ENCODE measurements around the gene ALS2.

GRCh38 chr2:201769666-201770373, 10.9 kb downstream of the ALS2 start:
- no peak for TF ChIP-seq CTCF (IDR thresholded peaks at IDR 0.05 in 2 of 3, conservative IDR thresholded peaks at IDR 0.05 in 1 of 3; ENCODE audit: borderline replicate concordance in 1 of 3, insufficient read depth in 1 of 3, low read depth in 2 of 3, low read length in 2 of 3)
- TF ChIP-seq EZH2 (IDR thresholded peaks at IDR 0.05) = no peak
- TF ChIP-seq ZNF274 (IDR thresholded peaks at IDR 0.05; ENCODE audit: low read depth, low read length) = no peak
- TF ChIP-seq POLR2A (IDR thresholded peaks at IDR 0.05; ENCODE audit: borderline replicate concordance, extremely low read depth, insufficient read depth, insufficient read length) = no peak
- TF ChIP-seq ATF3 (IDR thresholded peaks at IDR 0.05) = no peak
- TF ChIP-seq YY1 (IDR thresholded peaks at IDR 0.05; ENCODE audit: extremely low read depth, insufficient replicate concordance, low read depth, low read length) = no peak
- no peak for TF ChIP-seq ZFX (IDR thresholded peaks at IDR 0.05)
- TF ChIP-seq CEBPB (IDR thresholded peaks at IDR 0.05; ENCODE audit: low read depth) = no peak
